ENCODE data around the gene HCFC1R1. TPM values are rescaled to one million over a fixed set of nuclear protein-coding genes. Genes with fewer than 3 reads are reported as not detected.

Gene HCFC1R1
- total RNA-seq, 4 donors from 2014 or later: 17.9 to 32.4 (median 18.4) TPM

- peak overlapping the region; percentile 92 to 98 (median 96) for H3K27ac ChIP-seq
- TF ChIP-seq, protein P1, sequence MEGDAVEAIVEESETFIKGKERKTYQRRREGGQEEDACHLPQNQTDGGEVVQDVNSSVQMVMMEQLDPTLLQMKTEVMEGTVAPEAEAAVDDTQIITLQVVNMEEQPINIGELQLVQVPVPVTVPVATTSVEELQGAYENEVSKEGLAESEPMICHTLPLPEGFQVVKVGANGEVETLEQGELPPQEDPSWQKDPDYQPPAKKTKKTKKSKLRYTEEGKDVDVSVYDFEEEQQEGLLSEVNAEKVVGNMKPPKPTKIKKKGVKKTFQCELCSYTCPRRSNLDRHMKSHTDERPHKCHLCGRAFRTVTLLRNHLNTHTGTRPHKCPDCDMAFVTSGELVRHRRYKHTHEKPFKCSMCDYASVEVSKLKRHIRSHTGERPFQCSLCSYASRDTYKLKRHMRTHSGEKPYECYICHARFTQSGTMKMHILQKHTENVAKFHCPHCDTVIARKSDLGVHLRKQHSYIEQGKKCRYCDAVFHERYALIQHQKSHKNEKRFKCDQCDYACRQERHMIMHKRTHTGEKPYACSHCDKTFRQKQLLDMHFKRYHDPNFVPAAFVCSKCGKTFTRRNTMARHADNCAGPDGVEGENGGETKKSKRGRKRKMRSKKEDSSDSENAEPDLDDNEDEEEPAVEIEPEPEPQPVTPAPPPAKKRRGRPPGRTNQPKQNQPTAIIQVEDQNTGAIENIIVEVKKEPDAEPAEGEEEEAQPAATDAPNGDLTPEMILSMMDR (IDR thresholded peaks at IDR 0.05): no peak
- no peak for TF ChIP-seq POLR2A (IDR thresholded peaks at IDR 0.05)
- intact Hi-C loops (cut with DNase I): no loop called here
- no peaks in the 10 kb centered on the region for H3K9me3 ChIP-seq
- peaks cover 41 to 77% (median 45%) of the 10 kb centered on the region in 3 donors for H3K4me1 ChIP-seq
- WGBS, 2 donors: 1% methylated on average over 23 of the region's 57 CpGs; no CpG with 5 or more reads in 1 of the 2 donors
- H3K36me3 ChIP-seq: peaks cover 0 to 7% (median 0%) of the 10 kb centered on the region in 3 donors
- no peak for DNase-seq
- peak overlapping the region; percentile 46 to 79 (median 63) for H3K4me3 ChIP-seq
- H3K27me3 ChIP-seq: peaks cover 0 to 33% (median 4%) of the 10 kb centered on the region in 4 donors
Observed at GRCh38 chr16:3020604-3021448, 2.9 kb downstream of the HCFC1R1 start.

GRCh38 chr16:3020247-3020603, 3.5 kb downstream of the HCFC1R1 start, which contains the start of gene TNFRSF12A:
TSS of gene TNFRSF12A (plus strand) at chr16:3020368. CDS start at chr16:3020398, 30 bp downstream.
- intact Hi-C loops (cut with DNase I): no loop called here
- peak in 3 of 4 donors; percentile 36 to 91 (median 81) for TF ChIP-seq POLR2A (IDR thresholded peaks at IDR 0.05)
- TF ChIP-seq, protein P1 (IDR thresholded peaks at IDR 0.05): peak in 3 of 6 experiments; percentile 16 to 22 (median 18)
- Histone ChIP-seq H3K4me3 (peak within 1 kb of the TSS; percentile 46 to 79 (median 63)), H3K27me3 (peaks cover 0 to 38% (median 4%) of the 10 kb centered on the region in 4 donors), H3K36me3 (peaks cover 0 to under 1% (median 0%) of the 10 kb centered on the region in 3 donors), H3K4me1 (peaks cover 41 to 71% (median 45%) of the 10 kb centered on the region in 3 donors), H3K27ac (peak within 1 kb of the TSS; percentile 92 to 98 (median 96)), H3K9me3 (no peaks in the 10 kb centered on the region)
- WGBS, 2 donors: no CpG with 5 or more reads among the region's 49 CpGs
- DNase-seq: no peak

DNA sequence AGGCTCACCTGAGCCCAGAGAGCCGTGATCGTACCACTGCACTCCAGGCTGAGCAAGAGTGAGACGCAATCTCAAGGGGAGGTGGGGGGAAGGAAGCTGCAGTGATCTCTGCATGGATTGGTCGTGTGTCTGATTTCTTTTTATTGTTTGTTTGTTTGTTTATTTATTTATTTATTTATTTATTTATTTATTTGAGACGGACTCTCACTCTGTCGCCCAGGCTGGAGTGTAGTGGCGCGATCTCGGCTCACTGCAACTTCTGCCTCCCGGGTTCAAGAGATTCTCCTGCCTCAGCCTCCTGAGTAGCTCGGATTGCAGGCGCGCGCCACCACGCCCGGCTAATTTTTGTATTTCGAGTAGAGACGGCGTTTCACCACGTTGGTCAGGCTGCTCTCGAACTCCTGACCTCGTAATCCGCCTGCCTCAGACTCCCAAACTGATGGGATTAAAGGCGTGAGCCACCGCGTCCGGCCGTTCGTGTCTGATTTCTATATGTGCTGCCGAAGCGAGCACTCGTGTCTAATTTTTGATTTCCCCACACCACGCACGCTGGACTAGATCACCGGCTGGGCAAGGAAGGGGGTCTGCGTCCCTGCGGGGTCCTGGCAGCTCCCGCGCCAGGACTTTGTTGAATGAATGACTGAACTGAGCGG, 4.0 kb downstream of the HCFC1R1 start:
- no peaks in the 10 kb centered on the region for H3K36me3 ChIP-seq
- 26 to 52% methylated on average over 24 to 31 of the region's 40 CpGs for WGBS, 2 donors
- H3K9me3 ChIP-seq: no peaks in the 10 kb centered on the region
- no peak for DNase-seq
- TF ChIP-seq POLR2A (IDR thresholded peaks at IDR 0.05): no peak
- TF ChIP-seq, protein P1 (IDR thresholded peaks at IDR 0.05): no peak
- H3K27me3 ChIP-seq: peaks cover 0 to 43% (median 4%) of the 10 kb centered on the region in 4 donors
- peaks cover 40 to 66% (median 42%) of the 10 kb centered on the region in 3 donors for H3K4me1 ChIP-seq
- H3K27ac ChIP-seq: peak overlapping the region; percentile 27 to 96 (median 94)
- peak overlapping the region; percentile 46 to 79 (median 63) for H3K4me3 ChIP-seq
- intact Hi-C loops (cut with DNase I): no loop called here

GRCh38 chr16:3017794-3018506, 5.8 kb downstream of the HCFC1R1 start, which contains the start of gene CLDN6:
TSS of gene CLDN6 (minus strand) at chr16:3018183. CDS start at chr16:3016021, 2,162 bp downstream.
- TF ChIP-seq, protein P1 (IDR thresholded peaks at IDR 0.05): peak in 2 of 6 experiments; percentile 3 to 12
- no peak for TF ChIP-seq POLR2A (IDR thresholded peaks at IDR 0.05)
- DNase-seq: no peak
- Histone ChIP-seq H3K4me3 (no peak within 1 kb of the TSS), H3K36me3 (no peaks in the 10 kb centered on the region), H3K27ac (no peak within 1 kb of the TSS), H3K4me1 (peaks cover 29 to 55% (median 29%) of the 10 kb centered on the region in 3 donors), H3K9me3 (no peaks in the 10 kb centered on the region), H3K27me3 (peaks cover 0 to 61% (median 10%) of the 10 kb centered on the region in 4 donors)
- 10% methylated on average over 25 of the region's 52 CpGs; no CpG with 5 or more reads in 1 of the 2 donors for WGBS, 2 donors
- intact Hi-C loops (cut with DNase I): no loop called here
